Cortex of kidney (tissue), 1 donor: ENCODE measurements around the gene TTR.

Experiments
- DNase-seq: peaks from one replicate; lab custom pipeline; 2025; lab: John Stamatoyannopoulos, UW

The TTR gene

GRCh38 chr18:31579375-31579774, 12.3 kb upstream of the TTR start:
- no peak for DNase-seq

- DNase-seq, result no peak
Observed at GRCh38 chr18:31581498-31582197, 10.0 kb upstream of the TTR start.

GRCh38 chr18:31583185-31583854, 8.4 kb upstream of the TTR start:
- DNase-seq, result no peak

DNA sequence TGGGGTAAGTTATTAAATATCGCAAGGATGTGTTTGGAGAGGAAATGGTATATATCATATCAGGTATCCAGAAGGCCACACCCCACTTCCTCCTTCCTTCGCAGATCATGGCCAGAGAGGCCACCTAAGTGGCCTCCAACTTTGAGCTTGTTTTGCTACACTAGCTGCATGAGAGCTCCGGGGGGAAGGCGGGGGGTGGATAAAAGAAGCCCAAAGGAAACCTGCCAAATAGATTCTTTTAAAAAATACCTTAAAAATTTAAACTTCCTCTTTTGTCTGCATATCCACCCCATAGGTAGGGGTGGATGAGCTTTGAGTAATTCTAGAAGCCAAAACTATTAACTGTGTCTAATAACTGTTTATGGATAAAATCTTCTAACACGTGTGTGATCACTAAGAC, 5.7 kb upstream of the TTR start:
- no peak for DNase-seq

DNA sequence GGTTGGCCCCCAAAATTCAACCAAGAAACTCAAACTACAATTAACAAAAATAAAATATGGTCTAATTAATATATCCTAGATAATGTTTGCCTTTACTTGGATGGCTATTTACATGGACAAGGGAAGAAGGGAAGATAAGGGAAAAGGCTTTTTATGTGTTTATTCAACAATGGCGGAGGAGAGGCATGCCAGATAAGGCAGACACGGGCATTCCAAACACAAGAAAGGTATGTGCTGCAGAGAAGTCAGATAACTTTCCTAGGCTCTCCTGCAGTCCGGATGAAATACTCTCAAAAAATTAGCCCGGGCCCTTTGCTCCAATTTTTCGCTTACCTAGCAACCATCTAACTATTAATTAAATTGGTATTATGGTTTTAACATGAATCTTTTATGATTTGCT, 5.1 kb upstream of the TTR start:
- DNase-seq, result no peak

DNA sequence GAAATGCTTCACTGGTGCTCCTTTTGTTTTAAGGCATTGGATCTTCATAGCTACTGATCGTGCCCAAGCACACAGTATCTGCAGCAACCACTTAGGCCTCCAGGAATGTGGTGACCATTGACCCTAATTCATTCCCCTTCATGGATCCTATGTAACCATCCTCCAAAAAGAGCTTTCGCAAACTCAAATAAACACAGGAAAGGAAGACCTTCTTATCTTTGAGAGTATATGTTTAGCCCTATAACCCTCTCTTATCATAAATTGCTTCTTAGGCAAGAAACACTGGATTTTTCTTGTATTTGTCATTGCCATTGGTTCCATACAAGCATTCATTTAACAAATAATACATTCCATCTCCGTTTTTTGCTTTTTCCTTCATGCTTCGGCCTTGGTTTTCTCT, 4.1 kb upstream of the TTR start:
- DNase-seq, result no peak

DNA sequence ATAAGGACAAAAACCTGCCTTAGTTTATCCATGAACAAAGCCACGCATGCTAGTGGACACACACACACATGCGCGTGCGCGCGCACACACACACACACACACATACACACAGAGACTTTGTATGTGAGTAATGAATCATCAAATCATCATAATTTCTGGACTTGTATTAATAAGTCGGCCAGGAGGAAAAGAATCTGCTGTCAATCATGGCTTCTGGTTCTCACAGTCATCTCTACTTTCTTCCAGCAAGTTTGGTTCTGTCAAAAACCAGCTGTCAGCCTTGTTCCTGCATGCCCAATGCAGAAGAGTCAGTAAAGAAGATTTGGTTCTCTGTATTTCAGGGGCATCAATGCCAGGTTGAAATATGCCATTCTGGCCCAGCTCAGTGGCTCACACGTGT, 1.1 kb upstream of the TTR start:
- DNase-seq, result no peak

DNA sequence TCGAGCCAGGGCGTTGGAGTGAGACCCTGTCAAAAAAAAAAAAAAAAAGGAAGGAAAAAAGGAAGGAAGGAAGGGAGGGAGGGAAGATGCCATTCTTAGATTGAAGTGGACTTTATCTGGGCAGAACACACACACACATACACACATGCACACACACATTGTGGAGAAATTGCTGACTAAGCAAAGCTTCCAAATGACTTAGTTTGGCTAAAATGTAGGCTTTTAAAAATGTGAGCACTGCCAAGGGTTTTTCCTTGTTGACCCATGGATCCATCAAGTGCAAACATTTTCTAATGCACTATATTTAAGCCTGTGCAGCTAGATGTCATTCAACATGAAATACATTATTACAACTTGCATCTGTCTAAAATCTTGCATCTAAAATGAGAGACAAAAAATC, 564 bp upstream of the TTR start:
- no peak for DNase-seq

DNA sequence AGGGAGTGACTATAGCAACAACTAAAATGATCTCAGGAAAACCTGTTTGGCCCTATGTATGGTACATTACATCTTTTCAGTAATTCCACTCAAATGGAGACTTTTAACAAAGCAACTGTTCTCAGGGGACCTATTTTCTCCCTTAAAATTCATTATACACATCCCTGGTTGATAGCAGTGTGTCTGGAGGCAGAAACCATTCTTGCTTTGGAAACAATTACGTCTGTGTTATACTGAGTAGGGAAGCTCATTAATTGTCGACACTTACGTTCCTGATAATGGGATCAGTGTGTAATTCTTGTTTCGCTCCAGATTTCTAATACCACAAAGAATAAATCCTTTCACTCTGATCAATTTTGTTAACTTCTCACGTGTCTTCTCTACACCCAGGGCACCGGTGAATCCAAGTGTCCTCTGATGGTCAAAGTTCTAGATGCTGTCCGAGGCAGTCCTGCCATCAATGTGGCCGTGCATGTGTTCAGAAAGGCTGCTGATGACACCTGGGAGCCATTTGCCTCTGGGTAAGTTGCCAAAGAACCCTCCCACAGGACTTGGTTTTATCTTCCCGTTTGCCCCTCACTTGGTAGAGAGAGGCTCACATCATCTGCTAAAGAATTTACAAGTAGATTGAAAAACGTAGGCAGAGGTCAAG, 955 bp downstream of the TTR start:
- DNase-seq, result no peak

DNA sequence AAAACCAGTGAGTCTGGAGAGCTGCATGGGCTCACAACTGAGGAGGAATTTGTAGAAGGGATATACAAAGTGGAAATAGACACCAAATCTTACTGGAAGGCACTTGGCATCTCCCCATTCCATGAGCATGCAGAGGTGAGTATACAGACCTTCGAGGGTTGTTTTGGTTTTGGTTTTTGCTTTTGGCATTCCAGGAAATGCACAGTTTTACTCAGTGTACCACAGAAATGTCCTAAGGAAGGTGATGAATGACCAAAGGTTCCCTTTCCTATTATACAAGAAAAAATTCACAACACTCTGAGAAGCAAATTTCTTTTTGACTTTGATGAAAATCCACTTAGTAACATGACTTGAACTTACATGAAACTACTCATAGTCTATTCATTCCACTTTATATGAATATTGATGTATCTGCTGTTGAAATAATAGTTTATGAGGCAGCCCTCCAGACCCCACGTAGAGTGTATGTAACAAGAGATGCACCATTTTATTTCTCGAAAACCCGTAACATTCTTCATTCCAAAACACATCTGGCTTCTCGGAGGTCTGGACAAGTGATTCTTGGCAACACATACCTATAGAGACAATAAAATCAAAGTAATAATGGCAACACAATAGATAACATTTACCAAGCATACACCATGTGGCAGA, 3.6 kb downstream of the TTR start:
- no peak for DNase-seq

DNA sequence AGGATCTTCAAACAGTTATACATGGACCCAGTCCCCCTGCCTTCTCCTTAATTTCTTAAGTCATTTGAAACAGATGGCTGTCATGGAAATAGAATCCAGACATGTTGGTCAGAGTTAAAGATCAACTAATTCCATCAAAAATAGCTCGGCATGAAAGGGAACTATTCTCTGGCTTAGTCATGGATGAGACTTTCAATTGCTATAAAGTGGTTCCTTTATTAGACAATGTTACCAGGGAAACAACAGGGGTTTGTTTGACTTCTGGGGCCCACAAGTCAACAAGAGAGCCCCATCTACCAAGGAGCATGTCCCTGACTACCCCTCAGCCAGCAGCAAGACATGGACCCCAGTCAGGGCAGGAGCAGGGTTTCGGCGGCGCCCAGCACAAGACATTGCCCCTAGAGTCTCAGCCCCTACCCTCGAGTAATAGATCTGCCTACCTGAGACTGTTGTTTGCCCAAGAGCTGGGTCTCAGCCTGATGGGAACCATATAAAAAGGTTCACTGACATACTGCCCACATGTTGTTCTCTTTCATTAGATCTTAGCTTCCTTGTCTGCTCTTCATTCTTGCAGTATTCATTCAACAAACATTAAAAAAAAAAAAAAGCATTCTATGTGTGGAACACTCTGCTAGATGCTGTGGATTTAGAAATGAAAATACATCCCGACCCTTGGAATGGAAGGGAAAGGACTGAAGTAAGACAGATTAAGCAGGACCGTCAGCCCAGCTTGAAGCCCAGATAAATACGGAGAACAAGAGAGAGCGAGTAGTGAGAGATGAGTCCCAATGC, 4.6 kb downstream of the TTR start:
- no peak for DNase-seq

GRCh38 chr18:31598021-31598805, 6.5 kb downstream of the TTR start:
- no peak for DNase-seq

GRCh38 chr18:31603315-31603714, 11.6 kb downstream of the TTR start:
- no peak for DNase-seq

GRCh38 chr18:31606265-31606664, 14.6 kb downstream of the TTR start:
- no peak for DNase-seq

DNA sequence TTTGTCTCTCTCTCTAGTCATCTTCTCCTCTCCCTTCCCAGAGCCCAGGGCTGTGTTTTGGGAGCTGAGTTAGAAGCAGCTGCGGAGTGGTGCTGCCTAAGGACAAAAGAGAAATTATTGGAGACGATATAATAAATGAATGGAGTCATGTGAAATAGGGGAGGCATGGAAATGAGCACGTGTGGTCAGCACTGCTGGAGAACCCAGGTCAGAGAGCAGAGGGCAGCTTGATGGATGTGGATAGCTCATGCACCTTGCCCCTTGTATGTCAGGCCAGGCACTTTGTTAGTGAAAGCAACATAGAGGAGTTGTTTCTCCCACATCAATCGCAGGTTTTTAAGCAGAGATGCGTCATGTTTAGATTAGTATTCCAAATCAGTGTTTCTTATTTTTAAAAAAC, 15.7 kb downstream of the TTR start:
- no peak for DNase-seq

GRCh38 chr18:31609886-31610285, 18.2 kb downstream of the TTR start:
- no peak for DNase-seq

GRCh38 chr18:31610286-31611205, 18.9 kb downstream of the TTR start:
- no peak for DNase-seq

GRCh38 chr18:31611511-31611910, 19.8 kb downstream of the TTR start:
- no peak for DNase-seq

DNA sequence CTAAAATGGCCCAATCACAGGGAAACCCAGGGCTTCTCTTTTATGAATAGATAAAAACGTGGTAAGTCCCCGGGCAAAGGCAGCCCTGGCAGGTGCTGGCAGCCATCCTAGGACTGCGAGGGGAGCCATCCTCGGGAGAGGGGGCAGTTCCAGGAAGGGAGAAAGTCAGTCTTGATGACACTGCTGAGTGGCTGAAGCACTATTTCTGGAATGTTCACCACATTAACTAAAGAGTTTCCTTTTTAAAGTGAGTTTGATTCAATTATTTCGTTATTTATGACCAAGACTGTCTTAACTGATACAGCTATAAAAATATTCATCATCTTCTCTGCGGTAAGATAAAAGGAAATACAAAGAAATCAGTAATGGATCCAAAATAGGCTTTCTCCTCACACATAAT, 20.4 kb downstream of the TTR start:
- DNase-seq, result no peak

GRCh38 chr18:31614044-31614443, 22.4 kb downstream of the TTR start:
- no peak for DNase-seq
